HepG2 (cell line): ENCODE data around the gene THPO. TPM values are rescaled to one million over a fixed set of nuclear protein-coding genes. Genes with fewer than 3 reads are reported as not detected.

ENCODE experiments used
- ZBTB38 ChIP-seq: sonication (generic); formaldehyde crosslinking; IDR thresholded peaks from 2 replicates; pipeline ENCODE4 v1.5.1; 2020; ENCODE audit warnings: mild to moderate bottlenecking, missing genetic modification reagents
- ZSCAN30 ChIP-seq: sonication (generic); formaldehyde crosslinking; IDR thresholded peaks from 2 replicates; pipeline ENCODE4 v1.5.0; 2020; ENCODE audit warnings: mild to moderate bottlenecking, missing genetic modification reagents
- polyA plus RNA-seq, 8 experiments: library from polyadenylated mRNA; depleted of rRNA in 3 of 8; stranded (reverse) in 7 of 8; unstranded in 1 of 8; fragments of >200 nt; fragmentation: Illumina TruSeq in 4 of 8; extraction: Trizol in 4 of 8; gene quantifications; 2 replicates each; pipeline versions ENCODE4 v1.2.1 to v1.2.3, GENCODE V29; 2011 to 2016; ENCODE audit warnings: low read depth in 4 of 8, missing spikeins in 1 of 8, mixed read lengths in 1 of 8; ENCODE audit not compliant: insufficient read depth in 1 of 8
- total RNA-seq, 5 experiments: library from RNA; depleted of rRNA; stranded (reverse); fragments of >200 nt; fragmentation: Illumina TruSeq; extraction: Trizol; gene quantifications; 2 replicates each; pipeline ENCODE4 v1.2.3, GENCODE V29; 2016; ENCODE audit warnings: low read depth in 1 of 5
- TF ChIP-seq, protein P1 (sequence below): sonication (generic); formaldehyde crosslinking; IDR thresholded peaks from 2 replicates; pipeline ENCODE4 v1.4.0; 2020; ENCODE audit warnings: missing genetic modification reagents
- TF ChIP-seq, protein P2 (sequence below): sonication (generic); formaldehyde crosslinking; IDR thresholded peaks from 2 replicates; pipeline ENCODE4 v1.5.0; 2020; ENCODE audit warnings: mild to moderate bottlenecking, missing genetic modification reagents

The THPO gene
- total and polyA plus RNA-seq, 2 of the 13 experiments (the other 11 are each of a cell fraction or from before 2014, with no cell fraction given), result 2.8 to 4.8 TPM

DNA sequence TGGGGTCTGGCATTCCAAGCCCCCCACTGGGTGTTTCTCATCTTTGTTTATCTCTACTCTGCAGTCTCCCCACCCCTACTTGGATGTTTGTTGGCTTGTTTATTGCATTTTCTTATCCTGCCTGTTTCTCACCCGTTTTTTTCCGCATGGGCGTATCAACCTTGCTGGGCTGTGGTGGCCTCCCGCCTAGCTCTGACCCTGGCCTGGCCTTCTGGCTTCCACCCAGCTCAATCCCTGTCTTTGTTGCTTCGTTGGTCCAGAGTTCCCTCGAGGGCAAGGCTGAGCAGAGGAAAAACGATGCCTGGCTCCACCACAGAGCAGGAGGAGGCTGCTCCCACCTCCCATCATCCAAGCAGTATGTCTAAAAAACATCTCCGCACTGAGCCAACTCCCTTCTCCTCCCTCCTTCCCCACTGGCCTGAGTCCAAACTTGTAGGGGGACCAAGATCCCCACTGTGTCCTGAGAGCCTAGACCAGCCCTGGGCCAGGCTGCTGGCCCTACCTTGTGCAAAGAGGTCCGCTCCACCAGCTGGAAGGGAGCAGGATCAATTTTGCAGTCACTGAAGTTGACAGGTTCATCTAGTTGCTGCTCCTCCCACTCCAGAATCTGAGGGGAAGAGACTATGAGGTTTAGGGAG is 26.4 kb downstream of the THPO start (continued):
- TF ChIP-seq, protein P1, sequence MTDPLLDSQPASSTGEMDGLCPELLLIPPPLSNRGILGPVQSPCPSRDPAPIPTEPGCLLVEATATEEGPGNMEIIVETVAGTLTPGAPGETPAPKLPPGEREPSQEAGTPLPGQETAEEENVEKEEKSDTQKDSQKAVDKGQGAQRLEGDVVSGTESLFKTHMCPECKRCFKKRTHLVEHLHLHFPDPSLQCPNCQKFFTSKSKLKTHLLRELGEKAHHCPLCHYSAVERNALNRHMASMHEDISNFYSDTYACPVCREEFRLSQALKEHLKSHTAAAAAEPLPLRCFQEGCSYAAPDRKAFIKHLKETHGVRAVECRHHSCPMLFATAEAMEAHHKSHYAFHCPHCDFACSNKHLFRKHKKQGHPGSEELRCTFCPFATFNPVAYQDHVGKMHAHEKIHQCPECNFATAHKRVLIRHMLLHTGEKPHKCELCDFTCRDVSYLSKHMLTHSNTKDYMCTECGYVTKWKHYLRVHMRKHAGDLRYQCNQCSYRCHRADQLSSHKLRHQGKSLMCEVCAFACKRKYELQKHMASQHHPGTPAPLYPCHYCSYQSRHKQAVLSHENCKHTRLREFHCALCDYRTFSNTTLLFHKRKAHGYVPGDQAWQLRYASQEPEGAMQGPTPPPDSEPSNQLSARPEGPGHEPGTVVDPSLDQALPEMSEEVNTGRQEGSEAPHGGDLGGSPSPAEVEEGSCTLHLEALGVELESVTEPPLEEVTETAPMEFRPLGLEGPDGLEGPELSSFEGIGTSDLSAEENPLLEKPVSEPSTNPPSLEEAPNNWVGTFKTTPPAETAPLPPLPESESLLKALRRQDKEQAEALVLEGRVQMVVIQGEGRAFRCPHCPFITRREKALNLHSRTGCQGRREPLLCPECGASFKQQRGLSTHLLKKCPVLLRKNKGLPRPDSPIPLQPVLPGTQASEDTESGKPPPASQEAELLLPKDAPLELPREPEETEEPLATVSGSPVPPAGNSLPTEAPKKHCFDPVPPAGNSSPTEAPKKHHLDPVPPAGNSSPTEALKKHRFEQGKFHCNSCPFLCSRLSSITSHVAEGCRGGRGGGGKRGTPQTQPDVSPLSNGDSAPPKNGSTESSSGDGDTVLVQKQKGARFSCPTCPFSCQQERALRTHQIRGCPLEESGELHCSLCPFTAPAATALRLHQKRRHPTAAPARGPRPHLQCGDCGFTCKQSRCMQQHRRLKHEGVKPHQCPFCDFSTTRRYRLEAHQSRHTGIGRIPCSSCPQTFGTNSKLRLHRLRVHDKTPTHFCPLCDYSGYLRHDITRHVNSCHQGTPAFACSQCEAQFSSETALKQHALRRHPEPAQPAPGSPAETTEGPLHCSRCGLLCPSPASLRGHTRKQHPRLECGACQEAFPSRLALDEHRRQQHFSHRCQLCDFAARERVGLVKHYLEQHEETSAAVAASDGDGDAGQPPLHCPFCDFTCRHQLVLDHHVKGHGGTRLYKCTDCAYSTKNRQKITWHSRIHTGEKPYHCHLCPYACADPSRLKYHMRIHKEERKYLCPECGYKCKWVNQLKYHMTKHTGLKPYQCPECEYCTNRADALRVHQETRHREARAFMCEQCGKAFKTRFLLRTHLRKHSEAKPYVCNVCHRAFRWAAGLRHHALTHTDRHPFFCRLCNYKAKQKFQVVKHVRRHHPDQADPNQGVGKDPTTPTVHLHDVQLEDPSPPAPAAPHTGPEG (CRISPR knock-in tag), result no peak
- peak; percentile 73 for TF ChIP-seq ZBTB38
- TF ChIP-seq ZSCAN30, result no peak
- TF ChIP-seq, protein P2, sequence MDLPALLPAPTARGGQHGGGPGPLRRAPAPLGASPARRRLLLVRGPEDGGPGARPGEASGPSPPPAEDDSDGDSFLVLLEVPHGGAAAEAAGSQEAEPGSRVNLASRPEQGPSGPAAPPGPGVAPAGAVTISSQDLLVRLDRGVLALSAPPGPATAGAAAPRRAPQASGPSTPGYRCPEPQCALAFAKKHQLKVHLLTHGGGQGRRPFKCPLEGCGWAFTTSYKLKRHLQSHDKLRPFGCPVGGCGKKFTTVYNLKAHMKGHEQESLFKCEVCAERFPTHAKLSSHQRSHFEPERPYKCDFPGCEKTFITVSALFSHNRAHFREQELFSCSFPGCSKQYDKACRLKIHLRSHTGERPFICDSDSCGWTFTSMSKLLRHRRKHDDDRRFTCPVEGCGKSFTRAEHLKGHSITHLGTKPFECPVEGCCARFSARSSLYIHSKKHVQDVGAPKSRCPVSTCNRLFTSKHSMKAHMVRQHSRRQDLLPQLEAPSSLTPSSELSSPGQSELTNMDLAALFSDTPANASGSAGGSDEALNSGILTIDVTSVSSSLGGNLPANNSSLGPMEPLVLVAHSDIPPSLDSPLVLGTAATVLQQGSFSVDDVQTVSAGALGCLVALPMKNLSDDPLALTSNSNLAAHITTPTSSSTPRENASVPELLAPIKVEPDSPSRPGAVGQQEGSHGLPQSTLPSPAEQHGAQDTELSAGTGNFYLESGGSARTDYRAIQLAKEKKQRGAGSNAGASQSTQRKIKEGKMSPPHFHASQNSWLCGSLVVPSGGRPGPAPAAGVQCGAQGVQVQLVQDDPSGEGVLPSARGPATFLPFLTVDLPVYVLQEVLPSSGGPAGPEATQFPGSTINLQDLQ (CRISPR knock-in tag), result no peak
